OCI-LY7 (cell line): ENCODE data around the gene SLC25A26. TPM values are rescaled to one million over a fixed set of nuclear protein-coding genes. Genes with fewer than 3 reads are reported as not detected.

ENCODE experiments used
- BruUV-seq: library from RNA; stranded (reverse); fragments of 400-500 nt; replicated peaks from 2 replicates; lab custom pipeline; 2021; lab: Mats Ljungman, UMichigan
- CTCF ChIA-PET: fragments of 300-600 bp; sonication (Branson Sonifier 250); formaldehyde crosslinking; loops from one replicate; lab custom pipeline; 2022; ENCODE audit warnings: antibody characterized with exemption; ENCODE audit not compliant: unreplicated experiment; lab: Charles Lee
- POLR2A ChIA-PET: fragments of 300-600 bp; sonication (Branson Sonifier 250); formaldehyde crosslinking; loops from one replicate; lab custom pipeline; 2022; ENCODE audit warnings: antibody characterized with exemption; lab: Charles Lee
- DNase-seq: peaks from one replicate; pipeline ENCODE4 v3.0.0-alpha.2; 2015; ENCODE audit warnings: low spot score
- H2AFZ ChIP-seq: fragments of 200-600 bp; sonication (generic), shearing (Covaris generic); 2 replicates; pipeline ENCODE4 v1.6.1; 2014; ENCODE audit warnings: mild to moderate bottlenecking, antibody characterized with exemption, low read length, moderate library complexity
- H3K27ac ChIP-seq: fragments of 200-600 bp; sonication (generic); 2 replicates; pipeline ENCODE4 v1.5.1; 2014; ENCODE audit warnings: mixed run types, low read depth, mild to moderate bottlenecking, moderate library complexity, low read length, inconsistent platforms; ENCODE audit not compliant: poor library complexity, severe bottlenecking
- H3K36me3 ChIP-seq: fragments of 200-600 bp; sonication (generic); 2 replicates; pipeline ENCODE4 v1.6.1; 2014; ENCODE audit warnings: mild to moderate bottlenecking, antibody characterized with exemption, low read length, moderate library complexity, mixed read lengths; ENCODE audit not compliant: insufficient read depth
- H3K4me1 ChIP-seq: fragments of 200-600 bp; sonication (generic); 2 replicates; pipeline ENCODE4 v1.5.1; 2014; ENCODE audit warnings: mild to moderate bottlenecking, low read length; ENCODE audit not compliant: insufficient read depth, poor library complexity, severe bottlenecking
- H3K4me2 ChIP-seq: fragments of 200-600 bp; sonication (generic); 2 replicates; pipeline ENCODE4 v1.6.1; 2014; ENCODE audit warnings: mild to moderate bottlenecking, low read length
- H3K4me3 ChIP-seq: fragments of 200-600 bp; sonication (generic); 2 replicates; pipeline ENCODE4 v1.5.1; 2014; ENCODE audit warnings: mild to moderate bottlenecking, low read depth, low read length; ENCODE audit not compliant: poor library complexity, severe bottlenecking
- H3K79me2 ChIP-seq: fragments of 200-600 bp; sonication (generic); 2 replicates; pipeline ENCODE4 v1.6.1; 2016; ENCODE audit warnings: low read depth, mild to moderate bottlenecking, low read length, moderate library complexity, mixed read lengths; ENCODE audit not compliant: insufficient read depth
- H3K9me2 ChIP-seq: fragments of 200-600 bp; sonication (generic); 2 replicates; pipeline ENCODE4 v1.6.1; 2016; ENCODE audit warnings: mild to moderate bottlenecking, low read length, mixed read lengths; ENCODE audit not compliant: insufficient read depth
- H3K9me3 ChIP-seq: fragments of 200-600 bp; sonication (generic); 2 replicates; pipeline ENCODE4 v1.6.1; 2014; ENCODE audit warnings: mild to moderate bottlenecking, mixed run types, low read length, mixed read lengths
- H4K20me1 ChIP-seq: fragments of 200-600 bp; sonication (generic); 2 replicates; pipeline ENCODE4 v1.6.1; 2014; ENCODE audit warnings: mild to moderate bottlenecking, antibody characterized with exemption, low read length, moderate library complexity, mixed read lengths; ENCODE audit not compliant: insufficient read depth
- EZH2phosphoT487 ChIP-seq: fragments of 200-600 bp; sonication (generic); IDR thresholded peaks from 2 replicates; pipeline ENCODE4 v1.6.1; 2018; ENCODE audit warnings: low read depth, borderline replicate concordance, mild to moderate bottlenecking, mixed run types, antibody characterized with exemption, low read length, moderate library complexity, mixed read lengths
- intact Hi-C: fragments of 100-400 bp; cut with micrococcal nuclease; formaldehyde crosslinking; loops from one replicate; pipeline ENCODE4 v1.10.0; 2022; ENCODE audit not compliant: unreplicated experiment
- total RNA-seq, 2 experiments: library from RNA; depleted of rRNA in 1 of 2; stranded (reverse); fragments of >200 nt in 1 of 2; shearing (Covaris generic) in 1 of 2; gene quantifications; 2 replicates each; pipeline ENCODE4 v1.2.3, GENCODE V29; 2014 to 2022
- TF ChIP-seq, protein P1 (sequence below): fragments of 200-600 bp; sonication (generic); conservative IDR thresholded peaks from 2 replicates; pipeline ENCODE4 v1.5.1; 2014; ENCODE audit warnings: mild to moderate bottlenecking, antibody characterized with exemption, low read length, moderate library complexity, mixed read lengths

Gene SLC25A26
- total RNA-seq, 2 experiments from 2014 or later = 9.8 to 14.2 TPM

DNA sequence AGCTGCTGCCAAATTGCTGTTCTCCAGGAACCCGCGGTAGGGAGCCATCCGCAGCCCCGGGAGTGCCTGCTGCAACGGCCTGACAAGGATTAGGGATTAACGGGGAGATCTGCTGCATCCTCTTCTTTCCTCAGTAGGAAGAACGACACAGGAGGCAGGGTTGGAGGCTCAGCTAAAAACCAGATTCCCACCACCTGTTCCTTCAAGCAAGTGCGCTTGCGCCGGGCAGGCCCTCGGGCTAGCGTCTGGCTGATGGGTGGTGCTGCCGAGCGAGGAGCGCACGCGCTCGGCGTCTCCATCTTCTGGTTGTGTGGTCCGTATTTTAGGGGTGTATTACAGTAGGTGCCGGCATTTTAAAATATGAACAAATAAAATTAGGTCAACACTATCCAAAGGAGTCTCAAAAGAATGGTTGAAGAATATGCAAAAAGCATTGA, 25.4 kb upstream of the SLC25A26 start:
- Histone ChIP-seq H3K4me1 (no peaks in the 10 kb centered on the region), H3K36me3 (no peaks in the 10 kb centered on the region), H3K27ac (no peak overlapping the region), H3K4me3 (no peak overlapping the region), H2AFZ (no peak overlapping the region), H4K20me1 (no peaks in the 10 kb centered on the region), H3K9me2 (no peaks in the 10 kb centered on the region), H3K9me3 (no peaks in the 10 kb centered on the region), H3K4me2 (no peak overlapping the region), H3K79me2 (no peaks in the 10 kb centered on the region)
- BruUV-seq = no TSS peak
- intact Hi-C loops = no loop called here
- CTCF ChIA-PET = no interaction called here
- POLR2A ChIA-PET = no interaction called here
- DNase-seq = no peak
- no peak for TF ChIP-seq EZH2phosphoT487
- TF ChIP-seq, protein P1, sequence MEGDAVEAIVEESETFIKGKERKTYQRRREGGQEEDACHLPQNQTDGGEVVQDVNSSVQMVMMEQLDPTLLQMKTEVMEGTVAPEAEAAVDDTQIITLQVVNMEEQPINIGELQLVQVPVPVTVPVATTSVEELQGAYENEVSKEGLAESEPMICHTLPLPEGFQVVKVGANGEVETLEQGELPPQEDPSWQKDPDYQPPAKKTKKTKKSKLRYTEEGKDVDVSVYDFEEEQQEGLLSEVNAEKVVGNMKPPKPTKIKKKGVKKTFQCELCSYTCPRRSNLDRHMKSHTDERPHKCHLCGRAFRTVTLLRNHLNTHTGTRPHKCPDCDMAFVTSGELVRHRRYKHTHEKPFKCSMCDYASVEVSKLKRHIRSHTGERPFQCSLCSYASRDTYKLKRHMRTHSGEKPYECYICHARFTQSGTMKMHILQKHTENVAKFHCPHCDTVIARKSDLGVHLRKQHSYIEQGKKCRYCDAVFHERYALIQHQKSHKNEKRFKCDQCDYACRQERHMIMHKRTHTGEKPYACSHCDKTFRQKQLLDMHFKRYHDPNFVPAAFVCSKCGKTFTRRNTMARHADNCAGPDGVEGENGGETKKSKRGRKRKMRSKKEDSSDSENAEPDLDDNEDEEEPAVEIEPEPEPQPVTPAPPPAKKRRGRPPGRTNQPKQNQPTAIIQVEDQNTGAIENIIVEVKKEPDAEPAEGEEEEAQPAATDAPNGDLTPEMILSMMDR = no peak

DNA sequence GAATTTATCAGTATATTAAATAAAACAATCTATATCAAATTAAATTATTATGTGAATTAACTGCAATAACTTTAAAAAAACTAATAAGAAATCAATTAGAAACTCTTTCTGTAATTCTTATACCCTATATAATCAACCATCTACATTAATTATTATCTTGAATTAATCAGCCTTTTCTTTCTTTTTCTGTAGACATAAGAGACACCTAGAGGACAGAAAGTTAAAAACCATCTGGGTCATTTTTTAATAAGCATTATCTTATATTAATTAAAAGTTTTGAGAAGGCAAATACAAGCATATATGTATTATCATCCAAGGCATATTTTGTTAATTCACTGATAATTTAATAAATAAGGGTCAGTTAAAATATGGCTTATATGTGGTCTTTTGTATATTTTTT, 24.2 kb upstream of the SLC25A26 start:
- CTCF ChIA-PET = no interaction called here
- Histone ChIP-seq H3K4me3 (no peak overlapping the region), H3K4me2 (no peak overlapping the region), H3K79me2 (no peaks in the 10 kb centered on the region), H3K27ac (no peak overlapping the region), H4K20me1 (no peaks in the 10 kb centered on the region), H2AFZ (no peak overlapping the region), H3K9me3 (no peaks in the 10 kb centered on the region), H3K4me1 (no peaks in the 10 kb centered on the region), H3K36me3 (no peaks in the 10 kb centered on the region), H3K9me2 (no peaks in the 10 kb centered on the region)
- intact Hi-C loops = no loop called here
- POLR2A ChIA-PET = no interaction called here
- BruUV-seq = no TSS peak
- TF ChIP-seq, protein P1 = peak; percentile 62
- no peak for TF ChIP-seq EZH2phosphoT487
- DNase-seq = no peak

- POLR2A ChIA-PET = no interaction called here
- intact Hi-C loops = no loop called here
Observed at GRCh38 chr3:66198437-66199088, 22.2 kb upstream of the SLC25A26 start.

More at GRCh38 chr3:66198437-66199088, 22.2 kb upstream of the SLC25A26 start:
- Histone ChIP-seq H3K36me3 (no peaks in the 10 kb centered on the region), H3K79me2 (no peaks in the 10 kb centered on the region), H3K9me2 (no peaks in the 10 kb centered on the region), H2AFZ (no peak overlapping the region), H3K4me2 (no peak overlapping the region), H3K4me1 (no peaks in the 10 kb centered on the region), H3K9me3 (no peaks in the 10 kb centered on the region), H3K4me3 (no peak overlapping the region), H4K20me1 (no peaks in the 10 kb centered on the region), H3K27ac (no peak overlapping the region)
- CTCF ChIA-PET = no interaction called here
- DNase-seq = no peak
- BruUV-seq = no TSS peak
- no peak for TF ChIP-seq EZH2phosphoT487
- TF ChIP-seq, protein P1 = no peak
